ENCODE results near the gene LRRC58. TPM values are rescaled to one million over a fixed set of nuclear protein-coding genes. Genes with fewer than 3 reads are reported as not detected.

The LRRC58 gene
- total and polyA plus RNA-seq, 2 donors (not counting 3 experiments of a cell fraction or from before 2014, with no cell fraction given) = 3.7 to 11.9 TPM

- no TSS peak for BruUV-seq (replicated peaks)
- FAIRE-seq = no peak
These were observed 4.8 kb downstream of the LRRC58 start for GRCh38 chr3:120344349-120344748.

More at GRCh38 chr3:120344349-120344748, 4.8 kb downstream of the LRRC58 start:
- Histone ChIP-seq H3K27ac (ENCODE audit: insufficient read depth, low read depth, low read length) (no peak overlapping the region), H3K4me3 (replicated peaks in 1 of 3; ENCODE audit: insufficient read depth in 1 of 3, low read depth in 1 of 3, low read length in 3 of 3) (no peak overlapping the region), H2AFZ (ENCODE audit: low read depth, low read length) (no peak overlapping the region), H3K9me1 (replicated peaks; ENCODE audit: control insufficient read depth, extremely low read depth, insufficient read depth, low read length) (no peaks in the 10 kb centered on the region), H3K79me2 (ENCODE audit: control insufficient read depth, insufficient read depth, low read length) (peaks cover 69% of the 10 kb centered on the region), H3K9ac (replicated peaks; ENCODE audit: extremely low read depth, insufficient read depth, low read length) (no peak overlapping the region), H3K4me1 (ENCODE audit: control insufficient read depth, extremely low read depth, insufficient read depth, low read length) (peaks cover 4% of the 10 kb centered on the region), H3K27me3 (ENCODE audit: control insufficient read depth in 2 of 2, insufficient read depth in 2 of 2, low read length in 2 of 2) (no peaks in the 10 kb centered on the region), H3K4me2 (ENCODE audit: insufficient read depth, low read length) (no peak overlapping the region), H3K36me3 (ENCODE audit: control insufficient read depth in 2 of 2, extremely low read depth in 1 of 2, insufficient read depth in 2 of 2, low read length in 2 of 2) (no peaks in the 10 kb centered on the region), H3K9me3 (replicated peaks; ENCODE audit: control insufficient read depth, insufficient read depth, low read length) (no peaks in the 10 kb centered on the region), H4K20me1 (replicated peaks; ENCODE audit: control insufficient read depth, extremely low read depth, insufficient read depth, low read length) (no peaks in the 10 kb centered on the region)
- CTCF ChIA-PET = no interaction called here
- POLR2A ChIA-PET = no interaction called here
- dilution Hi-C loops (cut with MboI; ENCODE audit: extremely low pct_ligation_motif_present, low sequenced_read_pairs) = no loop called here
- TF ChIP-seq POLR2A (IDR thresholded peaks at IDR 0.05; ENCODE audit: low read depth, low read length) = no peak
- no peak for TF ChIP-seq CTCF (IDR thresholded peaks at IDR 0.05; ENCODE audit: extremely low read depth in 1 of 2, insufficient read depth in 1 of 2, low read depth in 1 of 2, low read length in 2 of 2)
- no peak for TF ChIP-seq POLR2AphosphoS5 (IDR thresholded peaks at IDR 0.05; ENCODE audit: insufficient read depth, low read depth, low read length)
- DNase-seq (ENCODE audit: low read depth, low spot score) = no peak
- intact Hi-C loops (cut with micrococcal nuclease) = no loop called here
